GM19468 (cell line): ENCODE data around the gene LRRC47.

Experiments
- ATAC-seq: cut with Tn5 transposase; IDR thresholded peaks from one replicate; pipeline ENCODE4 v1.9.1; 2021; ENCODE audit warnings: mild to moderate bottlenecking, moderate library complexity, moderate number of reproducible peaks; ENCODE audit not compliant: unreplicated experiment; ENCODE audit errors: extremely low read depth

LRRC47 gene

DNA sequence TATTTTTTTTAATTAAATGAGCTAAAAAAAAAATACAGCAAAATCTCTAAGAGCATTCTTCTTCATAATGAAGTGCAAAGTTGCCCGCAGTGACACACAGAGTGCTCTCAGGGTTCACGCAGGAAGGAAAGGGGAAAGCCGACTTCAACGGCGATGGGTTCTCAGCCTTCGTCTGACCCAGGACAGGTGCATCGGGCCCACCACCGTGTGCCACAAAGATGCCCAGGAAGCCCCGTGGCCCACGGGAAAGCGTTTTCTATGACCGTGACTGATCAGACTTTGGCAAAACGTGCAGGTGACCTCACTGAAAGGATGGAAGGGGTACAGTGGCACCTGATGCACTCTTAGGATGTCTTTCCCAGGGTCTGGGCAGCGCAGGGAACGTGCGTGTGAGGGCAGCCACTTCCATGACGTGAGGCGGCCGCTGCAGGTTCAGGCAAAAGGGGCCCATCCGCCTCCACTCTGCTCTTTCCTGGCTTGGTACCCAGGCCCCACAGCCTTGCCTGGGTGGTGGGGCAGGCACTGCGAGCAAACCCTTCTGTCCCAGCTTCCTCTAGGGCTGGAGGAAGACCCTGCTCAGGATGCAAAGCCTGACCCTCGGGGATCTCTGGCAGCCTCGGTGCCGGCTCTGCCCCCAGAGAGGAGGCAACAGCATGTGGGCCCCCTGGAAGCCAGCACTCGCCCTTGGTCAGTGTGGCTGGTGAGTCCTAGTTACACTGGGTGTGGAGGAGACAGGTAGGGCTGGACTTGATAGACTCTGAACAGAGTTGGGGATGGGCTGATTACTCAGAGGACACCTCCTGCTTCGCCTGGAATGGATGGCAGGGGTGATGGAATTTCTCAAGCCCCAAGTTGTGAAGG, 8.3 kb downstream of the LRRC47 start:
- ATAC-seq: no peak

DNA sequence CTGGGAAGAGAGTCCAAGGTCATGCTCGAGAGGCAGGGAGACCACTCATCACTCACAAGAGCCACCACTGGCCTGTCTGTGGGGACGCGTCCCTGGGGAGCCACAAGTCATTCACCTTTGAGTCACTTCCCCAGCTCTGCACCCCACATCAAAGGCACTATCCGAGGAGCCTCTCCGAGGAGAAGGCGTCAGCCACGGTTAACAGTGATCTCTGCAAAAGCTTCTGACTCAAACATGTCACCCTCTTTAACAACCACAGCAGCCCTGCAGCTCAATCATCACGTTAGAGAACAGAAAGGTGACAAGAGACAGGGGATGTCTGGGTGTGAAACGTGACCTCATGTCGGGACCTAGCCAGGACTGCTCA, 9.0 kb downstream of the LRRC47 start:
- ATAC-seq: no peak

DNA sequence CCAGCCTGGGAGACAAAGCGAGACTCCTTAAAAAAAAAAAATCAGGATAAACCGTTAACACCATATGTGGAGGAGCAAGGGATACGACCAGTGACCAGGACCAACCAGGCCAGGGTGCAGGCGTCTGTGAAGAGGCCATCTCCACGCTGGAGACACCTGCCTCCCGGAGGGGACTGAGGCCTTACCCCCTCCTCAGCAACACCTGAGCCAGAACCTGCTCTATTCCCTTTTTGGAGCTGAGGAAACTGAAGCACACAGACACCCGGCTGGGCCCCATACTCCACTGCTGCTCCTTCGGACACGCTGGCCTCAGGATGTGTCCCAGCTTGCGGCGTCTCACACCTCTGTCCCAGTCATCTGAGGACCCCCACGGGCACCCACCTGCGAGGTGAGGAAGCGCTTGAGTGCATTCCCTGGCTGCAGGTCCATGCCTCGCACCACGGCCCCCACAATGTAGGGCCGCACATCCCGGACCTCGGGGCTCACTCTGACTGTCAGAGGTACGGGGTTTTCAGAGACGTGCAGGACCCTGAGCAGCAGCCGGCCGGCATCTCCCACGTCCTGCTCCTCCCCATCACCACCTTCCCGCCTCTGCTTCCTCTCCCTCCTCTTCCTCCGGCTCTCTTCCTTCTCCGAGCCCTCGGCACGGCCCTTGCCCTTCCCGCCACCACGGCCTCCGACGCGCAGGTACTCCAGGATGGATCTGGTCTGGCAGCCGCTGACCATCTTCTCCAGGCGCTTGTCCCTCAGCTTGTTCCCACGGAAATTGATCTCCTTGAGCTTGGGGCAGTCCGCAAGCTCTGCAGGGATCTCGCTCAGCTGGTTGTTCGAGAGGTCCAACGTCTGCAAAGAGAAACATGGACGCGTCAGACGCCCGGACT, 9.6 kb downstream of the LRRC47 start:
- no peak for ATAC-seq

DNA sequence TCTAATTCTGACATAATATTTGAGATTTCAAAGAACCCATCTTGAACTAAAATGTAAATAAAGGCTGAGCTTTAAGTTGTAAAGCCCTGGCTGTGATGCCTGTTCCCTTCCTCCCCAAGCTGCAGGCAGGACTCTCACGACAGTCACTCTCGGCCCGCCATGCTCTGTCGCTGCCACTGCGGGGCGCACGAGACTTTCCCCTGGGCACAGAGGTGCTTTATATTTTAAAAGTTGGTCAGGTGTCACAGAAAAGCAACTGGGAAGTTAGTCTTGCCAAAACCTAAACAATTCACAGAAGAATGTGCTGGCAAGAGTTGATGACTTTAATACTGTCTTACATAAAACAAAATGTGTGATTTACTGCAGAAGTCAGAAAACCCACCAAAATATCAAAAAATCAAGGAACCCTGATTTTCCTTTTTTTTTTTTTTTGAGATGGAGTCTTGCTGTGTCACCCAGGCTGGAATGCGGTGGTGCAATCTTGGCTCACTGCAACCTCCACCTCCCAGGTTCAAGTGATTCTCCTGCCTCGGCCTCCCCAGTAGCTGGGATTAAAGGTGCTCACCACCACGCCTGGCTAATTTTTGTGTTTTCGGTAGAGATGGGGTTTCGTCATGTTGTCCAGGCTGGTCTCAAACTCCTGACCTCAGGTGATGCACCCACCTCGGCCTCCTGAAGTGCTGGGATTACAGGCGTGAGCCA, 10.7 kb downstream of the LRRC47 start:
- no peak for ATAC-seq

DNA sequence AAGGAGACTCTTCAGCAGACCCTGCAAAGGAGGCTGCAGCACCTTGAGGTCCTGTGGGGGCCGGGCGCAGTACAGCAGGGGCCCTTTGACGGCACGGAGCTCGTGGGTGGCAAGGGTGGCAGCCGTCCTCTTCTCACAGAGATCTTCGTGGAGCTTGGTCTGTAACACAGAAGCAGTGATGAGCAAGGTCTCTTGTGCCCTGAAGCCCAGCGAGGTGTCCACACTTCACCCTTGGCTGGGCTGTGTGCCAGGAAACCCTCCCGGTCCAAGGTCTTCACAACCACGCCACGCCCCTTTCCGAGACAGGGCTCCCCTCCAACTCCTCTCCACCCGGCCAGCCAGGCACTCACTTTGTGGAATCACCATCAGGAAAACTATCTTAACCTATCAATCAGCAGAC, 11.3 kb downstream of the LRRC47 start:
- ATAC-seq: no peak

DNA sequence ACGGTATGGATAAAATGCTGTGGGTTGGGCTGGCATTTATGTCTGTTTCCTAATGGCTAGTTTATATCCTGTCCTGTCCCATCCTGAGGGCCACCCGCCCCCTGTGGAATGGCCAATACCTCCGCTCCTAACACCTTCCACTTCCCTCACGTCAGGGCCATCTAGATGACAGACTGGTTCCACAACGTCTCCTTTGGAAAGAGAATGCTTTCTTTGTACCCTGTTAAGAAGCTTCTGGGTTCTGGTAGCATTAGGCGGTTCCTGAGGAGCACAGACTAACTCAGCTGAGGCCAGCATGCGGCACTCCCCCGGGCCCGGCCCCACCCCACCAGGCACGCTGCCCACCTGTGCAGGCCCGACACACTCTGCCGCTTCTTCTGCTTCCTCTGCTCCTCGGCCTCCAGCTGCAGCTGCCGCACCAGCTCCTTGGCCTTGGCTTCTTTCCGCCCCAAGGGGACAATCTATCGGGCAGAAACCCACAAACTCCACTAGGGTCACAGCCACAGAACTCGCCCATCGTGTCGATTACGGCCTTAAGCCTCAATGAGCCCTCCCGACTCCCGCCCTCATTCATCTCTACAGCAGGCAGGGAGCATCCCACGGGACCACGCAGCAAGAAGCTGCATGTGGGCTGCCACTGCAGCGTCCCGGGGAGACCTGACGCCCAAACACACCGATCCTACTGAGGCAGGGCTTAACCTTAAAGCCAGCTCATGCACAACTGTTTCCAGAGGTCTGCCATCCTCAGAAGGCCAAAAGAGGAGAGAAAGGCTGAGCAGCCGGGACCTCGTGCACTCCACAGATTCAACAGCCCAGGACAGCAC, 12.4 kb downstream of the LRRC47 start:
- no peak for ATAC-seq

DNA sequence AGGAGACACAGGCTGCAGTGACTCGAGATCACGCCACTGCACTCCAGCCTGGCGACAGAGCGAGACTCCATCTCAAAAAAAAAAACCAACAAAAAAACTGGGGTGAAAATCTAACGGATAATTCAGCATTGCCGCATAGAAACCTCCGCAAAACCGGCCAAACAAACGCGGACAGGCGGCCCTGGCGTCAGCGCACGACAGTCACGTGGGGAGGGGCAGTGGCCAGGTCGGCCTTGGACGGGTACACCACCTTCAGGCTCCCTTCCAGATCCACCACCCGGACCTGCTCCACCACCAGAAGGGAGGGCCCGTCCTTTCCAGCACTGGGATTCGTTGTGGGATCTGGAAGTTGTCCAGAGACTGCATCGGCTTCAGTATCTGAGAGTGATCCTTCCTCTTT, 15.4 kb downstream of the LRRC47 start:
- ATAC-seq: no peak

DNA sequence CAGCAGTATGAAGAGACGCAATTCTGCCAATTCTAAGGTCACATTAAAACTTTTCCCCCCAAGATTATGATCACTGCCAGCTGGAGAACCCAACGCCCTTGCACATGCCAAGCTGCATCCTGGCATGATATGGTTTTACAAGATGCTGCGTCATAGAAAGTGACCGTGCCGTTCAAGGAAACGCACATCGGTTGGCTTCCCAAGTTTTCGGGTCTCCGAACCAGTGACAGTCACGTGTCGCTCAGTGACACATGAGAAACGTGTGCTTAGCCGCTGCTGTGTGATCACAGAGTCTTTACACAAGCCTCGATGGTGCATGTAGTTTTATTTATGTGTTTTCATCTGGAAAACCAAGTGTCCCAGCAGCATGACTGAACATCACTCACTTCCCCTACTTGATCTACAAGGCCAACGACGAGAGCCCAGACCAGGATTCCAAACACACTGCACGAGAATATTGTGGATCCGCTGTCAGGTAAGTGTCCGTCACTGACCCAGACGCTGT, 16.3 kb downstream of the LRRC47 start:
- no peak for ATAC-seq

DNA sequence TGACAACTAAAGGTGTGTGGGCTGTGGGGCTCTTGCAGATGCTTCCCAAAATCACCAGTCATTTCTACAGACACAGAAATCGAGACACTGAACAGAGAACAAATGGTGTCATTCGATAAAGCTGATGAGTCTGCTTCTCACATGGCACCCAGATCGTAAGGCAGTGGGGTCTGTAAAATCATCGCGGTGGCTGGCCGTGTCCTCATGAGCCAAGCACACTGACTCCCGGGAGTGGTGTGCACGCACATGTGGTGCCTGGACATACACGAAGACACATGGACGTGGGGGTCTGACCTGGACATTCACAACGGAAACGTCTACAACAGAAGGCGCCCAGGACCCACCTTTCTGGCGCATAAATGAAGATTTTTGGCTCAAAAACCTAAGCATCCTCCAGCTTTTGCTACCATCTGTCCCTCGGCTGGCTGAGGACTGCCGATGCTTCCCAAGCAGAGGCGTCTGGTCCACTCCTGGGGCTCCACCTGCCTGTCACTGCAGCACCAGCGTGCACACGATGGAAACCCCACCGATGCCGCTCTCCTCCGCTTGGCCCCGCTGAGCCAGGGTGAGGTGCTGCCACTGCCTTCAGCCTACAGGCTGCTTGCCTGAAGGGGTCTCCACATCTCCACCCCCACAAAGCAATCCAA, 16.9 kb downstream of the LRRC47 start:
- no peak for ATAC-seq

DNA sequence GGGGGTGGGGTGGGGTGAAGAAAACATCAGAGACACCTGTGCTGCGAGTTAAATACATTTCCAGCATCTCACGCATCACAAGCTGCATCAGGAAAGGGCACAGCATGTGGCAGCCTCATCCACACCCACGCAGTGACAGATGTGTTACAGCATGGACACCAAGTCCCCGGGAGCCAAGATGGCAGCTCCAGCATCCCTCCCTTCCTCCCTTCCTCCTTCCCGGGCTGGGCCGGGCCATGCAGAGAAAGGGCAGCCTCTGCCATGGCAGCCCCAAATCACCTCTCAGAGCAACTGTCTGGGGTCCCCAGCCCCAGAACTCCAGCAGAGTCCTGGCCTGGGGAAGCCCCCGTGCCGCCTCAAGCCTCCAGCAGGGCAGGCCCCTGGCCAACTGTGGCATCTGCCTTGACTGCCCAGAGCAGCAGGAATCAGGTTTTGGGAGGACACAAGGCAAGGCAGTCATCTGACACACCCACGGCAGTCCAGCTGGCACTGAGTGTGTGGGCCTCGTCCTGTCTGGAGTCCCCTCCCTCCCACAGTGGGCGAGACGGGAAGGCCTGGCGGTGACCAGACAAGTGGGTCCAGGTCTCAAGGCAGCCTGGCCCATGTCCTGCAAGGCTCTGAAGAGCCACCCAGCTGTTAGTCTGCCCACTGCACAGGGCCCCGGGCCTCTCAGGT, 17.6 kb downstream of the LRRC47 start:
- no peak for ATAC-seq

DNA sequence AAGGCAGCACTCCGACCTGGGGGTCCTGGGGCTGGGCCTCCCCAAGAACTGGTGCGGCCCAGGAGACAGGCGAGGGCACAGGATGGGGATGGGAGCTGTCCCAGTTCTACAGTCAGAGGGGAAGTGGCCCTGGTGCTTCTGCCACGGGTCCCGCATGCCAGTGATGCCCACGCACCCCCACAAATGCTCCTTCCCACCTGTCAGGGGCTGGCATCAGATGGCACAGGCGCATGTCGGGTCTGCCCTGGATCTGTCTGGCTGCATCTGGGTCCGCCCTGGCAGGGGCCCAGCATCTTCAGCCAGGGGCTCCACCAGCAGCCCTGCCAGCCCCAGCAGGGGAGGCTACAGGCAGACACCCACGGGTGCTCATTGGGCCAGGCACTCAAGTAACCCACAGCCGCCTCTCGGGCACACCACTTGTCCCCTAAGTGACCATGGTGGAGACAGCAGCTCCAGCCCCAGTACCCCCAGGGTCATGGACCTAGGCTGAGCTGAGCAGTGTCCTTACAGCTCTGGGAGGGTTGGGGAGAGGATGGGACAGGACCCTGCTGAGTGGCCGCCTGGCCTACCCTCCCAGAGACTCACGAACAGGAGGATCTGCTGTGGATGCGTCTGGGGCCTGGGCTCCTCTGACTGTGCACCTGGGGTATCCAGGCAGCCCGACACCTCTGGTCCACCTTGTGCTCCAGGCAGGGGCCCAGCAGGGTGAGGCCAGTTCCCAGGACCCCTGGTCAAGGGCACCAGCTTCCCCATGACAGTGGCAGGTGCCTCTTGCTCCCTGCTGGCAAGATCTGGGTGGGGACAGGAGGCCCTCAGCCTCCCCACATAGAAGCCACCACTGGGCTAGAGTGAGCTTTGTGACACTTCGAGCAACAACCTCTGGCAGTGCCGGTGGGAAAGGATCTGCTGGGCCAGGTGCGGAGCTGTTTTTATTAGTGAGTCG, 18.4 kb downstream of the LRRC47 start:
- ATAC-seq: no peak

DNA sequence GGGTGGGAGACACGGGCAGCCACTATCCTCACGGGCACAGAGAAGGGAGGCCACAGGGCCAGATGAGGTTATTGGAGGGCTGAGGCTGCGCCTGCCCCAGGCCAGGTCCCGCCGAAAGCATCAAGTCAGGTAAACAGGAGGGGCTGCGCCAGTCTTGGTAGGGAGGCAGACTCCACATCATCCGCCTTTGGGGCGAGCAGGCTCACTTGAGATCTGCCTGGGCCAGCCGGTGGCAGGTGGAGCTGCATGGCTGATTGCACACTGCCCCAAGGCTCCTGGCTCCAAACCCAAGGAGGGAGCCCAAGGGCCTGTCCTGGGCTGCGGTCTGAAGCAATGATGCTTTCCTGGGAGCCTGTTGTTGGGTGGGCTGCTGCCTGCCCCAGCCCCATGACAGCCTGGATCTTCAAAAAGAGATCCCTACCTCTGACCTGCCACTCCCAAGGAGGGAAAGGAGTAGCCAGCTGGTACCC, 19.2 kb downstream of the LRRC47 start:
- ATAC-seq: no peak

DNA sequence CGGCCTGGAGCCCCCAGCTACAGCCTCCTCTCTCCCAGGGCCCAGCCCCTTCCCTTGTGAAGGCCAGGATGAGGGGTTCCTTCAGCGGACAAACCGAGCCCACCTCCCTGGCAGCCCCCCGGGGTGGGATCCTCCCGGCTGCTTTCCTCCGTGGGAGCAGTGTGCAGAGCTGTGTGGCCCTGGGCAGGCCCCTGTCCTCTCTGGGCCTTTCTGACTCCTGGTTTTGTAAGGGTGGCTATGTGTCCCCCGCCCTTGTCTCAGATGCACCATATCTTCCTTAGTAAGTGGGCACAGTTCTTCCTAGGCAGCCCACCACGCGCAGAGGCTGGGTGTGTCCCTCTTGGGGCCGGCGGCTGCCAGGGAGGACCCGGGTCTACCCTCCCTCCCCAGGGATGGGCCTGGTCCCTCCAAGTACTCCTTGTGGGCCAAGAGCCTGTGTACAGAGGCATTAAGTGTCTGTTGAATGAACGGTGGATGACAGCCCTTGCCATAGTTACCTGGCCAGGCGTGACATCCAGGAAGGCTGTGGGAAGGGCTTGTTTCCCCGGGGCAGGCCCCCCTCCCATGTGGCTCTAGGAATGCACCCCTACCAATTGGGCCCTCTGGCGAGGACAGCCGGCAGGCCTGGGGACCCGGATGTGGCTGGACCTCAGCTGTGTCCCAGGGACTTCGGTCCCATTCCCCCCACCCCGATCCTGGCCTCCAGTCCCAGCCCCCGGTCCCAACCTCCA, 19.9 kb downstream of the LRRC47 start:
- ATAC-seq: no peak

DNA sequence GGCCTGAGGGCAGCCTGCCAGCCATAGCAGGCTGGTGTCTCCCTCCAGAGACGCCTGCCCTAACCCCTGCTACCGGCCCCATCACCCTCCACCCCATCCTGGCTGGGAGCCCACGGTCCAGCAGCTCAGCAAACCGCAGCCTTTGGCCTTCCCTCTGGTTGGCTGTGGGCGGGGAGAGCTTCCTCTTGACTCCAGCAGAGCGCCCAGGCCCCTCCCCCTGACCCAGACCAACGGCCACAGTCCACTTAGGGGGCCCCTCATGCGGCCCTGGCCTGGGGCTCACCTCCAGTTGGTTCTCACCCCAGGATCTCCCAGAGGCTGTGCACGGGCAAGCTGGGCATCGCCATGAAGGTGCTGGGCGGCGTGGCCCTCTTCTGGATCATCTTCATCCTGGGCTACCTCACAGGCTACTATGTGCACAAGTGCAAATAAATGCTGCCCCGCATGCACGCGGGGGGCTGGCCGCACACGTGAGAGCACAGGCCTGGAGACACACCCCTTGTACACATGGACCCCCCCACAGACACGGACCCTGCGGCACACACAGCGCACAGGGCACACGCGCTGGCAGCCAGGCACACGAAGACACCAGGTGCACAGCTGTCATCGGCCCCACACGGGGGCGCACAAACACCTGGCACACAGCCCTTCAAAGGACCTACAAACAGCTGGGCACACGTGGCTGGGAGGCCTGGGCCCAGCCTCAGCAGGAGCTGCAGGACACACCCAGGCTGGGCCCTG, 20.6 kb downstream of the LRRC47 start:
- no peak for ATAC-seq

DNA sequence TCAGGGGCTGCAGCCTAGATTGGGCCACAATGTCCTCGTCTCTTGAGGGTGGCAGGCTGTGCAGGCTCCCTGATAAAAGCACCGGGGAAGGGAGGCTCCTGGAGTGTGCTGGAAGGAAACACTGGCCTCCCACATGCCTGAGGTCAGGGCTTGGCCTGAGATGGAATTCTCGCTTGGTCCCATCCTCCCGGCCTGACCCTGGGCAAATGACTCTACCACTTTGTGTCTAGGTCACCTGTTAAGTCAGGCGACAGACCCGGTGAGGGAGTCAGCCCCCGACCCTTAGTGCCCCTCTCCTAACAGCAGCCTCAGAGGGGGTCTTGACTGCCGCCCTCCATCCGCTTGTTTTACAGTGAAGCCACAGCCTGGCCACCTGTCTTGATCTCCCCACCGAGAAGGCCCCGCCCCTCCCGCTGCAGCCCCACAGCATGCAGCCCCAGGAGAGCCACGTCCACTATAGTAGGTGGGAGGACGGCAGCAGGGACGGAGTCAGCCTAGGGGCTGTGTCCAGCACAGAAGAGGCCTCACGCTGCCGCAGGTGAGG, 21.3 kb downstream of the LRRC47 start:
- no peak for ATAC-seq
